OCI-M2 (cell line): ENCODE data around the gene TNRC6B.

Experiments
- DNase-seq: peaks from one replicate; lab custom pipeline; 2025; ENCODE audit not compliant: unreplicated experiment; lab: John Stamatoyannopoulos, UW

TNRC6B gene

DNA sequence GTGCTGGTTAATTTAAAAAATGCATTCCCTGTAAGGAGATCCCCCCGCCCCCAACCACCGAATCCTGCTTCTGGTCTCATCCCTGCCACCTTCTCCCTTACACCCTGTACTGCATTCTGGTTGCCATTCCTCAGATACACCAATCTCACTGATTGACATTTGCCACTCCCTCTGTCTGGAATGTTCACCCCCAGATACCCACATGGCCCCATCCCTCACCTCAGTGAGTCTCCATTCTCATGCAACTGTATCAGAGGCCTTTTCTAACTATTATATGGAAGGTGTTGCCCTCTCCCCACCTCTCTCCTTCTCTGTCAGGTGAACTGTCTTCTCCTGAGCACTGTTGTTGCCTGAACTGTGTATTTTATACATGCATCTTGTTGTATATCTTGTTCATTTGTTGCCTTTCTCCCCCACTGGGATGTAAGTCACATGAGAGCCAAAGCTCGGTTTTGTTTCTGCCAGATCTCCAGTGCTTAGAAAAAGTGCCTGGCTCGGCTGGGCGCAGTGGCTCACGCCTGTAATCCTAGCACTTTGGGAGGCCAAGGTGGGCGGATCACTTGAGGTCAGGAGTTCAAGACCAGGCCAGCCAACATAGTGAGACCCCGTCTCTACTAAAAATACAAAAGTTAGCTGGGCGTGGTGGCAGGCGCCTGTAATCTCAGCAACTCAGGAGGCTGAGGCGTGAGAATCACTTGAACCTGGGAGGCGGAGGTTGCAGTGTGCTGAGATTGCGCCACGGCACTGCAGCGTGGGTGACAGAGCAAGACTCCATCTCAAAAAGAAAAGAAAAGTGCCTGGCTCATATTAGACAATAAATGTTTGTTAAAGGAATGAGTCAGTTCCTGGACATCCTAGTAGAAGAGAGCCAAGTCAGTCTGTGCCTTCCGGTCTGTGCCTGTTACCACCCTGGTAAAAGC, 61.0 kb downstream of the TNRC6B start:
- no peak for DNase-seq

- no peak for DNase-seq
Observed at GRCh38 chr22:40239345-40239683, 61.6 kb downstream of the TNRC6B start.

- DNase-seq, result no peak
Observed at GRCh38 chr22:40240160-40240559, 62.4 kb downstream of the TNRC6B start.

- no peak for DNase-seq
Observed at GRCh38 chr22:40240686-40241085, 63.0 kb downstream of the TNRC6B start.

- no peak for DNase-seq
Observed at GRCh38 chr22:40241200-40241763, 63.6 kb downstream of the TNRC6B start.

DNA sequence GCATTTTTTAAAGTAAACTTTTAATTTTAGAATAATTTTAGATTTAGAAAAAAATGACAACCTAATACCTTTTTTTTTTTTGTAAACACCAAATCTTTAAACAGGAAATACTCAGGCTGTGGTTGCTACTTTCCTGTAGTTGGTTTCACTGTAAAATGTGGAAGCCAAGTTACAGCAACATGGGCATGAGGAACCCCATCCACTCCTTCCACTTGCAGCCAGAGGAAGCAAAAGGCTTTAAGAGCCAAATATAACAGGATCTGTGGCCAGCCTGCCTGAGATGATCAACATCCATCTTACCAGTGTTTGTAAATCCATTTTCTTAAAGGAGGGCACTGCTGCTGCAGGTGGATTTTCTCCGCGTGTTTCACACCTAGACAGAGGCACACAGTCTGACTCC, 66.2 kb downstream of the TNRC6B start:
- no peak for DNase-seq

GRCh38 chr22:40244586-40244985, 66.9 kb downstream of the TNRC6B start:
- DNase-seq, result no peak

DNA sequence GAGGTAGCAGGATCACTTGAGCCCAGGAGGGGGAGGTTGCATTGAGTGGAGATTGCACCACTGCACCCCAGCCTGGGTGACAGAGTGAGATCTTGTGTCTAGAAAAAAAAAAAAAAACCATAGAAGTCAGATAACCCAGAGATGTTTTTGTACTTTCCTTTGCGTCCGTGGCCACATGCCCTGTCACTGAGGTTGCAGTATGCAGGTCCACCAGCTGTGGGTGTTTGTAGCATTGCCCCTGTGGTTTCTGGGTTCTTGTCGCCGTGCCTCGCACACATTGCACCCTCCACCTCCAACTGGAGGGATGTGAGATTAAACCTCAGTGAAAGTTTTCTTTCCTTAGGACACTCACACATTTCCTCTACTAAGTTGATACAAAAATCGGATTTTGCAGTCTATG, 70.3 kb downstream of the TNRC6B start:
- no peak for DNase-seq

GRCh38 chr22:40249286-40249685, 71.6 kb downstream of the TNRC6B start:
- DNase-seq, result no peak

DNA sequence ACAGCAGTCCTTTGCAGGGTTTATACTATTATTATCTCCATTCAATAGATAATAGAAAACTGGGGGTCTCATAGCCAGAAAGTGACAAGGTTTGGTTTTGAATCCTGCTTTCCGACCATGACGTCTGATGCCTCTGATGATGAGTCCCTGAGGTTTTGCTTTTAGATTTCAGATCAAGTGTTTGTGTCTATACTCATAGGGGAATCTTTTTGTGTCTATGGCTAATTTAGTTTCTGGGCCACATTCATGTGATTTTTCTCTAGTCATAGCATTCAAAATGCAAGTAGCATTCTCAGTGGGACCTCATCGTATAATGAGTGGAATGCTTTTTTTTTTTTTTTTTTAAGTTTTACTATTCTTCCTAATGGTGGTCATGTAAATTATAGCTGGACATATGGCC, 72.9 kb downstream of the TNRC6B start:
- no peak for DNase-seq

- no peak for DNase-seq
Observed at GRCh38 chr22:40251106-40251505, 73.4 kb downstream of the TNRC6B start.

DNA sequence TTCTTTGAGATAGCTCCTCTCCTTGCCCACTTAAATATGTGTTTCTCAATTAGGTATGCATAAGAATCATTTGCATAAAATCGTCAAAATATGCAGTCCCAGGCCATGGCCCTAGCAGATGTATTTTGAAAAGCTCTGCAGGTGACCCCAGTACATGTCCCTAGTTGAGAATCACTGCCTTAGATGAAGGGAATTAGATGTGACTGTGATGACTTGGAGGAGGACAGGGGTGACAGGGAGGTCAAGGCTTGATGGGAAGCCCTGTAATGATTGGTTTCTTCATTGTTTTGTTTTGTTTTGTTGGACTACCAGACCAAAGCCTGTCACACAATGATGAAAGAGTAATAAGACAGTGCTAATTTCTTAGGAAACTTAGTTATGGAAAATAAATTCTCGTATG, 74.4 kb downstream of the TNRC6B start:
- no peak for DNase-seq

DNA sequence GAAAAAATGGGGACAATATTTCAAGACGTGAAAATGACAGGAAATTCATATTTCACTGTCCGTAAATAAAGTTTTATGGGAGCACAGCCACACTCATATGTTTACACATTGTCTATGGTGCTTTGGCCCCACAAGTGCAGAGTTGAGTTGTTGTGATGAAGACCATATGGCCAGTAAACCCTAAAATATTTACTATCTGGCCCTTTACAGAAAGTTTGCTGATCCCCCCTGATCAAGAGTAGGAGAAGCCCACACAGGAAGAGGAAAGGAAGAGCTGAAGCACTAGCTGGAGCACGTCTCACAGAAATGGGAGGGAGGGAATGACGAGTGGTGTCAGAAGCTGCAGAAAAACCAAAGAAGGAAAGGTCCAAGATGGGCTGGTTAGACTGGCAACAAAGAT, 78.8 kb downstream of the TNRC6B start:
- no peak for DNase-seq

DNA sequence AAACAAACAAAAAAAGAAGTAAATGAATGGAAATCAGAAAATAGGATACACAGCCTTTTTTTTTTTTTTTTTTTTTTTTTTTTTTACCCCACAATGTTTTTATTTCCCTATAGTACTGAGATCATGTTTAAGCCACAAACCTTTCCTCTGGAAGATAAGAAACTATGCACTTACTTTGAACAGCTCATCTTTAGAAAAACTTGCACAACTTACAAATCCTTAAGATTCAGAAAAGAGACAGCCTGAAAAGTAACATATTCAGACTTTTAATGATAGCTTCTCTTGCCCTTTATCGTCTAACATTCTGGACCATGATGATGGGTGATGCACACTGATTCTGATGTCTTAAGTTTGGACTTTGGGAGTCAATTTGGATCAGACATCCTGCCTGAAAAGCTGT, 80.3 kb downstream of the TNRC6B start:
- DNase-seq, result no peak

GRCh38 chr22:40258501-40258915, 80.8 kb downstream of the TNRC6B start:
- DNase-seq, result no peak

- no peak for DNase-seq
Observed at GRCh38 chr22:40261783-40262182, 84.1 kb downstream of the TNRC6B start.

DNA sequence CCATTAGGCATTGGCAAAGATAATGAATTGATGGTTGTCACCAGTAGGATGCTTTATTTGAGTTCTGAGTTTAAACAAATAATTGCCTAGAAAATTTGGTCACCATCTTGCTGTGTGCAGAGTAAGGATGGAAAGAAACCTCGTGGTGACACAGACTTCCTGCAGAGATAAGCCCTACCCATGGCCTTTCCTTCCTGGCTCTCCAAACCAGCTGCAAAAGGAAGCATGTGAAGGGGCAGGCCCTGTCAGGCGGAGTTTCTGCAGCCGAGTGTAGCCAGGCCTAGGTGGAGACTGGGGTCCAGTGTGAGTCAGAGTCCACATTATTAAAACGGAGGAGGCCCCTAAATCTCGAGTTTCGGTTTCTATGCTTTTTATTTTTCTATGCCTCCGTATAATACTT, 85.5 kb downstream of the TNRC6B start:
- no peak for DNase-seq

DNA sequence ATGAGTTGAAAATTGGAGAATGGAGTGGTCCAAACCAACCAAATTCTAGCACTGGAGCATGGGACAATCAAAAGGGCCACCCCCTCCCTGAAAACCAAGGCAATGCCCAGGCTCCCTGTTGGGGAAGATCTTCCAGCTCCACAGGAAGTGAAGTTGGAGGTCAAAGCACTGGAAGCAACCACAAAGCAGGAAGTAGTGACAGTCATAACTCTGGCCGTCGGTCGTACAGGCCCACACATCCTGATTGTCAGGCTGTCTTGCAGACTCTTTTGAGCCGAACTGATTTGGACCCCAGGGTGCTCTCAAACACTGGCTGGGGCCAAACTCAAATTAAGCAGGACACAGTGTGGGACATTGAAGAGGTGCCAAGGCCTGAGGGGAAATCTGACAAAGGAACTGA, 88.1 kb downstream of the TNRC6B start:
- DNase-seq, result no peak

GRCh38 chr22:40270031-40270430, 92.3 kb downstream of the TNRC6B start:
- no peak for DNase-seq

DNA sequence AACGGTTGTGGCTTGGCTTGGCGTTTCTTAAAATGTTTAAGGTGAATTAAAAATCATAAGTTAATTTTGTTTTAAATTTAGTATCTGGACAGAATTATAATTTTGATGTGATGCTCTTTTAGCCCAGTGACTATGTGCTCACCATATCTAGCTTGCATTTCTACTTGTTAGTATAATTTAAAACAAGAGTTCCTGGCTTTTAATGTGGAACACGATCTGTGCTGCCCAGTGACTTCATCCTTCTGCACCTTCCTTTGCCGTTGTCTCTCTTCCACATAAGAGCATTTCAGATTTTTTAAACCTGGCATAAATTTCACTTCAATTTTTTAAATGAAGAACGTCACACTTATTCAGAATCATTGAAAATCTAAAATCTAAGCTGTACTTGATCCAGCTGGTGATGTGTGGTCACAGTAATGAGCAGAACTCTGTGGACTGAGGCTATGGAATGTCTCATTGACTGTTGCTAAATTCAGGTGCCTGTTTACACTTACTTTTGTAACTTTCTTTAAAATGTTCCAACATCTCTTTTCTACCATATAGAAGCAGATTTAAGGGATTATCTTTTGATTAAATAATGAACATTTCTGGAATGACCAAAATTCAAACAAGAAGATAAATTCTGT, 93.1 kb downstream of the TNRC6B start:
- DNase-seq, result no peak

GRCh38 chr22:40271440-40271839, 93.7 kb downstream of the TNRC6B start:
- no peak for DNase-seq

- DNase-seq, result no peak
Observed at GRCh38 chr22:40273319-40273718, 95.6 kb downstream of the TNRC6B start.
